Upper lobe of left lung (tissue), 4 donors: ENCODE measurements around the gene TXNRD2.

ENCODE experiments used
- CTCF ChIP-seq, 6 experiments: fragments of 450-650 bp in 4 of 6; fragments of 200-600 bp in 2 of 6; sonication (generic) in 2 of 6; IDR thresholded peaks; one replicate each; pipeline ENCODE4 v1.5.1; 2016 to 2019; ENCODE audit warnings: antibody characterized with exemption in 6 of 6
- POLR2AphosphoS5 ChIP-seq, 2 donors: sonication (generic); formaldehyde crosslinking; IDR thresholded peaks; one replicate each; pipeline ENCODE4 v1.5.1; 2017; ENCODE audit warnings: antibody characterized with exemption in 2 of 2

- TF ChIP-seq CTCF (IDR thresholded peaks at IDR 0.05) (no peak), POLR2AphosphoS5 (IDR thresholded peaks at IDR 0.05) (no peak)
Measured at GRCh38 chr22:19975707-19976035, 34.1 kb upstream of the TXNRD2 start.
